ENCODE data around the gene ARIH1.
A peak's percentile ranks its signal among the peaks of the same experiment; 100 is the strongest.
"Not testable (repeated sequence)": the region's sequence is repeated elsewhere in the genome, so short reads cannot be mapped to it uniquely, and the experiment has no call there.

The ARIH1 gene

GRCh38 chr15:72599855-72600464, 125.8 kb downstream of the ARIH1 start:
- DNase-seq: peak in 6 of 51 donors; percentile 2 to 24 (median 10)

- no peak for DNase-seq
Measured at GRCh38 chr15:72604794-72605193, 130.7 kb downstream of the ARIH1 start.

- DNase-seq: not testable (repeated sequence)
Measured at GRCh38 chr15:72608084-72608483, 134.0 kb downstream of the ARIH1 start.

- no peak for DNase-seq
Measured at GRCh38 chr15:72609862-72610261, 135.7 kb downstream of the ARIH1 start.

- not testable (repeated sequence) for DNase-seq
Measured at GRCh38 chr15:72612324-72612723, 138.2 kb downstream of the ARIH1 start.

- DNase-seq: no peak
Measured at GRCh38 chr15:72614810-72615532, 140.8 kb downstream of the ARIH1 start.

- DNase-seq: peak in 6 of 51 donors; percentile 3 to 9 (median 6)
Measured at GRCh38 chr15:72615533-72616233, 141.6 kb downstream of the ARIH1 start.

- DNase-seq: no peak
Measured at GRCh38 chr15:72616491-72617210, 142.5 kb downstream of the ARIH1 start.

GRCh38 chr15:72623854-72624253, 149.7 kb downstream of the ARIH1 start:
- not testable (repeated sequence) for DNase-seq

GRCh38 chr15:72626153-72626552, 152.0 kb downstream of the ARIH1 start:
- DNase-seq: not testable (repeated sequence)

GRCh38 chr15:72628249-72629067, 154.3 kb downstream of the ARIH1 start:
- DNase-seq: not testable (repeated sequence)

GRCh38 chr15:72629068-72629570, 155.0 kb downstream of the ARIH1 start:
- DNase-seq: not testable (repeated sequence)

- DNase-seq: not testable (repeated sequence)
Measured at GRCh38 chr15:72636519-72637282, 162.6 kb downstream of the ARIH1 start.

GRCh38 chr15:72639759-72640483, 165.8 kb downstream of the ARIH1 start:
- DNase-seq: not testable (repeated sequence)

- DNase-seq: not testable (repeated sequence)
Measured at GRCh38 chr15:72642271-72642670, 168.1 kb downstream of the ARIH1 start.

GRCh38 chr15:72648631-72649253, 174.6 kb downstream of the ARIH1 start:
- DNase-seq: not testable (repeated sequence)

Data from hypothalamus (tissue), 51 donors.